Stromal cell of bone marrow (primary cell): ENCODE measurements around the gene SAMD10.
A peak's percentile ranks its signal among the peaks of the same experiment; 100 is the strongest.
"Not testable (repeated sequence)": the region's sequence is repeated elsewhere in the genome, so short reads cannot be mapped to it uniquely, and the experiment has no call there.

Source experiments
- DNase-seq: peaks from one replicate; pipeline ENCODE4 v3.0.0-alpha.2; 2012; ENCODE audit warnings: low read depth

The SAMD10 gene

GRCh38 chr20:63979557-63980316, at the start of gene SAMD10:
Gene SAMD10, minus strand, starts transcription at chr20:63979642. Its CDS starts 175 bp downstream, at chr20:63979467.
- no peak for DNase-seq

GRCh38 chr20:64027981-64028685, 48.7 kb upstream of the SAMD10 start:
- DNase-seq, result no peak

GRCh38 chr20:64025826-64026412, 46.5 kb upstream of the SAMD10 start:
- DNase-seq, result no peak

GRCh38 chr20:64025101-64025825, 45.8 kb upstream of the SAMD10 start:
- no peak for DNase-seq

GRCh38 chr20:64024141-64024990, 44.9 kb upstream of the SAMD10 start:
- no peak for DNase-seq

GRCh38 chr20:64023361-64024140, 44.1 kb upstream of the SAMD10 start:
- DNase-seq, result no peak

GRCh38 chr20:64022671-64023360, 43.4 kb upstream of the SAMD10 start:
- no peak for DNase-seq

GRCh38 chr20:64021124-64021975, 41.9 kb upstream of the SAMD10 start:
- no peak for DNase-seq

GRCh38 chr20:64015635-64016034, 36.2 kb upstream of the SAMD10 start:
- DNase-seq, result no peak

- not testable (repeated sequence) for DNase-seq
These were observed 33.1 kb upstream of the SAMD10 start for GRCh38 chr20:64012385-64013154.

GRCh38 chr20:64011366-64011779, 31.9 kb upstream of the SAMD10 start:
- DNase-seq, result no peak

- DNase-seq, result no peak
These were observed 31.3 kb upstream of the SAMD10 start for GRCh38 chr20:64010711-64011237.

- DNase-seq, result no peak
These were observed 30.5 kb upstream of the SAMD10 start for GRCh38 chr20:64009811-64010387.

- DNase-seq, result no peak
These were observed 27.5 kb upstream of the SAMD10 start for GRCh38 chr20:64006902-64007301.

- no peak for DNase-seq
These were observed 27.0 kb upstream of the SAMD10 start for GRCh38 chr20:64006490-64006889.

GRCh38 chr20:64005394-64005793, 26.0 kb upstream of the SAMD10 start:
- peak; percentile 7 for DNase-seq

- no peak for DNase-seq
These were observed 24.7 kb upstream of the SAMD10 start for GRCh38 chr20:64003960-64004725.
